Effector CD8-positive, alpha-beta T cell (primary cell): ENCODE measurements around the gene SLC24A3.

Source experiments
- DNase-seq: peaks from one replicate; lab custom pipeline; 2025; lab: John Stamatoyannopoulos, UW

Gene SLC24A3

DNA sequence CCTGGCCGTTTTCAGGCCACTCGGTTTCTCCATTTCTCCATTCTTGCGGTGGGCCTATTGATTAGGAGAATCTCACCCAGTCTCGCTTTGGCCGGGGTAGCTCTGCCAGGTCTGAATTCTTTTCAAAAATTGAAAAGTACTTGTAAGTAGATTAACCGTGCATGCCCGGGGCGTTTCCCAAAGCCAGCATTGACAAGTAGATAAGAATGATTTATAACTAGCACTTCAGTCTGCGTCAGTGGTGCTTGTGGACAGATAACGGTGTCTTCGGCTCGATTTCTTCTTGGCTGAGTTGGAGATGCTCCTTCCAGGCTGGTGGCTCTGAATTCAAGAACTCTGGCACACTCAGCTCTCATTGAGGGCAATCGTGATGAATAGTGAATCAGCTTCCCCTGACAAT, 29.0 kb downstream of the SLC24A3 start:
- DNase-seq: no peak

DNA sequence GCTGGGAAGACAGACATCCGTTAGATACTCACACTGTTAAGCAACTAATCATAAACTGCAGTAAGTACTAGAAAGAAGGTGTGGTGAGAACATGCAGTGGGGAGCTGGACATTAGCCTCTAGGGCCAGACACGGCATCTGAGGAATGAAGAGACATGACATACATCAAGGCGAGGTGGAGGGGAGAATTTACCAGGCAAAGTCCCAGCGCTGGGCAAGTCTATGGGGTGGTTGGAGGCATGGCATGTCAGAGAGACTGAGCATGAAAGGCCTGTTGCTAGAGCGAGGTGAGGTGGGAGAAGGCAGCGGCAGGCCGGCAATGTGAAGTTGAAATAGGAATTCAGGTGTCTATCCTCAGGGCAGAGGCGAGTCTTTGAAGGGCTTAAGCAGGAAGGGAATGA, 31.8 kb downstream of the SLC24A3 start:
- DNase-seq: no peak

DNA sequence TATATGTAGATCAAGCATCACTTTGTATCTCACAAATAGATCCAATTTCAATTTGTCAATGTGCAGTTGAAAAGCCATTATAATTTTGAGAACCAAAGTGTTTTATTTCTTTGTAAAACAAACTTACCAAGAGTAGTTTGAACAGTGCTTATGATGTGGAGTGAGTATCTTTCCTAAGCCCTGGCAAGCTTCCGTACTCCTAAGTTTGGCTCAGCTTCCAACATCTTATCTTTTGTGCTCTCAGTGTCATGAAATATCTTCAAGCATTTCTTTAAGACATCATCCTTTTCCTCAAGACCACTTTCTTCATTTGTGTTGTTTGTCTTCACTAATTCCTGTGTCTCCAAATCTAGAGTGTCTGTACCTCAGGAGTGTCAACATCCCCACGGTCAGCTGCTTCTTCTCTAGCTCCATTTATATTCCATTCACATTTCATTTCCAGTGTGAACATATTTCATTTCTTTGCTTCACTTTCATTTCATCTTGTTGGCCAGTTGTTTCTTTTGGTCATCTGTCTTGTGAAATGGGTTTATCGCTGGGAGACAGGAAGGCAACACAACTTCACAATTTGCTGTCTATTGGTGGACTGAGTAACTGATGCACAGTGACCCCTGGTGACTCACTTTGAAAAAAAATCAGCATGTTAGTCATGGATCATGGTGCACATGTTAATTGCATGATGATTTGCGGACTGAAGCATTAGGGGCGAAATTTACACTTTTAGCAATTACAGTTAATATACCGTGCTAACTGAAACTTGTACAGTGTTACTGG, 36.9 kb downstream of the SLC24A3 start:
- no peak for DNase-seq

DNA sequence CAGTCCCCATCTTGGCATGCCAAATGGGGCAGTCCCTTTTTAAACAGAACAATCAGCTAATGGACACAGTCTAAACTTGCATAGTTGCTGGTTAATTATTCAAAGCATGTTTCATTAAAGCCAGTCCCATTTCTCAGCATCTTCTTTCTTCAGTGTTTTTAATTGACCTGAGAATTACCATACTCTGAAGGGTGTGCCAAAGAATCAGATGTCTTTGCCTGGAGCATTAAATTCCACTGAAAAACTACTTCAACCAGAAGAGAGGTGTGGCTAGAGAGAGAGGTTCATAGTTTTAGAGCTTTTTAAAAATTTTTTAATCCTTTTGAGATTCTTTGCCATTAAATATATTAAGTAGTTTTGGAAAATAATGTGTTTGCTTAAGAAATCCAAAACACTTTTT, 37.9 kb downstream of the SLC24A3 start:
- no peak for DNase-seq

DNA sequence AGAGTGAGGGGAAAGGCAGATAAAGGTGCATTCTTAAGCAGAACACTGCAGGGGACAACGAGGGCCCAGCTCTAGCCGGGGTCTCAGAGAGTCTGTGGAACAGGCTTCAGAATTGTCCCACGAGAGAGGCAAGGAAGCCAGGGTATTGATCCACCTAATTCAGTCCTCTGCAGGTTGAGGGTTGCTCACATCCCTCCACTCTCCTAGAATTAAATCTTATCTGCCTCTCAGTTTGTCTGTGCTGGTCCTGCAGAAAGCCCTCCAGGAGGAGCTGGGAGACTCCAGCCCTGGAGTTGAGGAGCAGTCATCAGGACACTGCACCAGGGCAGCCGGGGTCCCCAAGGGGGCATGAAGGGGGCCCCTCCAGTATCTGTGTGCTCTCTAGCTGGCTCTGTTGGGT, 39.1 kb downstream of the SLC24A3 start:
- DNase-seq: no peak

DNA sequence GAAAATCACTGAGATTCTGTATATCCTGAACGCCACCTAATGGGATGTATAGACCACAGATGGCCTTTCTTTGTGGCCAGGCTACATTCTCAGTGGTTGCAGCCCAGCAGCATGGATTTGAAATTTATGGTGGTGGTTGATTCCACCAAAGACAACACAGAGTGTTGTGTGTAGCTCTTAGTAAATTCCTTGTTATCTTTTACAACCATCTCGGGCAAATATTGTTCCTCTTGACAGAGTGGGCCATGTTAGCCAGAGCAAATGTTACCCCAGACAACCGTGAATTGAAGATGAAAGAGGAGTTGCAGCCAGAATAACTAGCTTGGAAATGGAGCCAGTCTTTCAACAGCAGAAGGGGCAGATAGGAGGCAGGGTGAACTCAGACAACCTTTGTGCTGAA, 39.5 kb downstream of the SLC24A3 start:
- DNase-seq: no peak

DNA sequence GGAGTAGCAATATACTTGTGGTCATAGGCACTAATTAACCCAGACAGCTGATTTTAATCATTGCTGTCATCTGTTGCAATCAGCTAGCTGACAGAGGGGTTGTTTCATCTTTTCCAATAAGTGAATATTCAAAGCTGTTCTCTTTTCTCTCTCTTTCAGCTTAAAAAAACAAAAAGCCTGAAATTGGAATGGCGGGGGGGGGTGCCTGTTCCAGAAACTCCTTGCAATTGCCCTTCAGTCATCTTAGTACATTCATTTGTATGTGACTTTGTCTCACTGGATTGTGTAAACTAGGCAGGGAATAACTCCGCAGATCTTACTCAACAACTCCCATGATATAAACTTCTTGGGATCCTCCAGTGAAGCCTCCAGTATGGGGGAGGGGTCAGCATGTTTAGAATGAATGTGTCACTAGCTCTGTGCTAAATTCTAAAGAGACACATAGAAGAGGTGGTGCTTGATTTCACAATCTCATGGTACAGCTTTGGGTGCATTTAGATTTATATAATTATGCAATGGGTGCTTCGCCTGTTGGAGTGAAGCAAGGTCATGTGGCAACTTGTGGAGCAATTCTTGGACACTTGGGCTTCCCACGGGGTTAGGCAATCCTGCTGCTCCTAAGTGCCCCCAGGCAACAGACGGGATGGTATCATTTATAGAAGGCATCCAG, 40.1 kb downstream of the SLC24A3 start:
- DNase-seq: no peak

DNA sequence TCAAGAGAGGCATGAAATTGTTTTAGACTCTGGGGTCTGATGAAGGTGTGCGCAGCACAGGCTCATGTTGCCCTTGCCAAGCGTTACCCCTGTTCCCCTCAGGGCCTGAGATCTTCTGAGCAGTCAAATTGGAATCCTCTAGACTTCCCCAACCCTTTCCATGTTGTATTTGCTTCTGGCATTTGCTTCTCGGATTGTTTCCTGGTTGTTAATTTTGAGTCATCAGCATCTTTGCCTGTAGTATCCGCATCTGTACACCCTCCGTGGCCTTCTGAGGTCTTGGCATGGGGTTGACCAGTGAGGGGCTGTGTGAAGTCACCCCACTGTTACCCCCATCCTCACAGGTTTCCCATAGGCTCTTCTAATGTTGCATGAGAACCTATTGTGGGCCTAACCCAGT, 40.9 kb downstream of the SLC24A3 start:
- no peak for DNase-seq

DNA sequence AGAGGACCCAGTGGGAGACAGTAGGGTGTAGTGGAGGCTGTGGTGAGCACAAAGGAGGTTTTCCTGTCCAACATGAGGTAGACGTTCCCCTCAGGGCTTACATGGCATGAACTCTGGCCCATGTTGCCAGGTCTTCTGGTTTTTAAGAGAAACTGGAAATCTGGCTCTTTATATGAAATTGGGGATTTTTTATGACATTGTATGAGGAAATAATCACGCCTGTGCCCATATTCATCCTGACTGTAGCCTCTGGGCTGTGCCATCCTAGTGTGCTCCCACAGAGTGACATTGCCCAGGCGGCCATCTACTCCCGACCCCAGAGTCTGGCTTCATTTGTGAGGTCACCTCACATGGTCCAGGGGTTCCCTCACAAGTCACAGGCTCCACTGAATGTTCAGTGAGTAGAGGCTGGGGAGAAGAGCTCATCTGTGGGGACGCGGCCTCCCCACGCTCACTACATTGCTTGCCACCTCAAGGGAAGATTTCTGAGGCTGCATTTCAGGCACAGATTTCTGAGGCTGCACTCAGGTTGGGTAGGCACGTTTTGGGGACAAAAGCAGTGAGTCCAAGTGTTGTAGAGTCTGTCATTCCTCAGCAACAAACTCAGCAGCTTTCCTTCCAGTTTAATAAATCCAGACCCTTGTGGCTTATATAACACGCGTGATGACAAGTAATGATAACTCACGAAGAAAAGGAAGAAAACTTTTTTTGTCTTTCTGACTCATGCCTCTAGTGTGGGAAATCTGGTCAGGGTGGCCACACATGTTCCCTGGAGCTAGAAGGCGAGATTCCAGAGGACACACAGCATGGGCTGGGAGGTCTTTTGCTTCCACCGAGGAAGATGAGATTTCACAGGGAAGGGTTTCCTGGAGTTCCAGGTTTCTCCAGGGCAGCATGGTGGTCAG, 41.7 kb downstream of the SLC24A3 start:
- DNase-seq: no peak

DNA sequence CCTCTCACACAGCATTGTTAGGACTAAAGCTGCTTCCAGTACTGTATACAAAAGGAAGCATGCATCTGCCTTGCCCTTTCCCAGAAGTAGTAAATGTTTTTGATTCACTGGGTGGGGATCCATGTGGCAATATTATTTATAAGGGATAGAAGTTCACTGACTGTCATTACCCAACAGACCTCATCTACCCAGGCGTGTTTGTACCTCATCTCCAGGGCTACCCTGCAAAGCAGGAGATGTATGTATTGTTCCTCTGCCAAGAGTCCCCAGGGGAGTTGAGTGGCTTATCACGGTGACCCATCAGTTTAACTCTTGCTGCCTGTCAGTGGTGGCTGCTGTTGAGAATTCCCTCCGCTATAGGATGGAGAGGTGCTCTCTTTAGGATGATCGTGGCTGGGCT, 42.5 kb downstream of the SLC24A3 start:
- no peak for DNase-seq

DNA sequence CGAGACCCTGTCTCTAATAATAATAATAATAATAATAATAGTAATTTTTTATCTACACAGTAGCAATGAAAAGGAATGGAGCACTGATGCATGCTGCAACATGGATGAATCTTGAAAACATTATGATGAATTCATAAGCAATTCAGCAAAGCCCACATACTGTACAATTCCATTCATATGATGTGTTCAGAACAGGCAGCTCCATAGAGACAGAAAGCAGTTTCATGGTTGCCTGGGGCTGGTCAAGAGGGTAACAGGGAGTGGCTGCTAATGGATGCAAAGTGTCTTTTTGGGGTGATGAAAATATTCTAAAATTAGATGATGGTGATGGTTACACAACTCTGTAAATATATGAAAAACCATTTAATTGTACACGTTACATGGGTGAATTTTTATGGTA, 43.6 kb downstream of the SLC24A3 start:
- DNase-seq: no peak

DNA sequence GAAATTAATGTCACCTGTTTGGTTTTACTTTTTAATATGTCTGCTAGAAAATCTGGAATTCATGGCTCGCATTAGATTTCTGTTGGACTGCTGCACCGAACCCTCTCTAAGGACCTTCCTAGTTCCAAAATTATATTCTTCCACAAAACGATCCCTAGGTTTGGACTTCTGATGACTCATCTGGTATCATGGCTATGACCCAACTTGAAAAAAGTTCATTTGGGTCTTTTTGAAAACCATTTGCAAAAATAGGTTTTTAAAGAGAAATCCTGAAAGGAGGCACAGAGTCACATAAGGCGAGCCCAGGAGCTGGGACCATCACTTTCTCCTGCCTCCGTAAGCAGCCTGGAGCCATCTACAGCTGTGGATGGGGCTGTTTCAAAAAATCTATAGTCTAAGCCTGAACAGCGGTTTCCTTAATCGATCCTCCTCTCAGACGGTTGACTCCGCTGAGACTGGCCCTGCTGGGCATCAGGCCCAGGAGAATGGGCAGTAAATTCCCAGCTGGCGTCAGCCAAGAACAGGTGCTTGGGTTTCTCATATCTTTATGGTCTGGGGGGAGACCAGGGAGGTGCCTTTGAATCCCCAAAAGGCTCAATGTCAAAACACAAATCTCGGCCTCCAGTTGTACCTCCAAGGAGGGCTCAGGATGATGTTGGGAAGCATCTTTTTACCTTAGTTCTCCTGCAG, 44.6 kb downstream of the SLC24A3 start:
- no peak for DNase-seq

DNA sequence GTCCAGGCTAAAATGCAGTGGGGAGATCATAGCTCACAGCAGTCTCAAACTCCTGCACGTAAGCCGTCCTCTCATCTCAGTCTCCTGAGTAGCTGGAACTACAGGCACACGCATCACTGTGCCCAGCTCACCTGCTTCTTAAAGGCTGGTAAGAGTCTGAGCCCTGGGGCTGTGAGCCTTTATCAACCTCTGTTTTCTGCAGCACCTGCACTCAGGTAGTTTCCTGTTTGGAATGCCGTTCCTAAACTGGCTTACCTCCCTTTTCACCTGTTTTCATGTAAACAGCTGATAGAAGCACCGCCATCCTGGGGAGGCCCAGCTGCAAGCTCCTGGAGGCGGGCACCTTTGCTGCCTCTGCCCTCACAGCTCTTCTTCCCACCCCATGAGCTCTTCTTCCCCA, 45.4 kb downstream of the SLC24A3 start:
- DNase-seq: no peak

DNA sequence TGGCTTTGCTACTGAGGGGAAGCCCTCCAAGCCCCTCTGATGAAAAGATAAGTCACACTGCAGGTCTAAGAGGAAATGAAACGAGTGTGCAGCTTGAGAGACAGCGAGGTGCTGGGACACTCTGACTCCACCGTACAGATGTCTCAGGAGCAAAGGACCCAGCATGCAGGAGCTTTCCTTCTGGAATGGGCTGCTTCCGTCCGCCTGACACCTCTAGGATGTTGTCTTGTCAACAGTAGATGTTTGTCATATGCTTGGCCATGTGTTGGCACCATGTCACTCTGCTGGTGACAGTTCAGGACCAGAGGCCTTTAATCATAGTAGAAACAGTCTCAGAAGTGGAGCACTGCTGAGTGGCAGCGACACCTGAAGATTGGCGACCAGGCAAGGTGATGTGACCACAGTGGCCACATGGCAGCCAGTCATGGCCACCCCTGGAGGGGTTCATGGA, 46.7 kb downstream of the SLC24A3 start:
- DNase-seq: no peak

DNA sequence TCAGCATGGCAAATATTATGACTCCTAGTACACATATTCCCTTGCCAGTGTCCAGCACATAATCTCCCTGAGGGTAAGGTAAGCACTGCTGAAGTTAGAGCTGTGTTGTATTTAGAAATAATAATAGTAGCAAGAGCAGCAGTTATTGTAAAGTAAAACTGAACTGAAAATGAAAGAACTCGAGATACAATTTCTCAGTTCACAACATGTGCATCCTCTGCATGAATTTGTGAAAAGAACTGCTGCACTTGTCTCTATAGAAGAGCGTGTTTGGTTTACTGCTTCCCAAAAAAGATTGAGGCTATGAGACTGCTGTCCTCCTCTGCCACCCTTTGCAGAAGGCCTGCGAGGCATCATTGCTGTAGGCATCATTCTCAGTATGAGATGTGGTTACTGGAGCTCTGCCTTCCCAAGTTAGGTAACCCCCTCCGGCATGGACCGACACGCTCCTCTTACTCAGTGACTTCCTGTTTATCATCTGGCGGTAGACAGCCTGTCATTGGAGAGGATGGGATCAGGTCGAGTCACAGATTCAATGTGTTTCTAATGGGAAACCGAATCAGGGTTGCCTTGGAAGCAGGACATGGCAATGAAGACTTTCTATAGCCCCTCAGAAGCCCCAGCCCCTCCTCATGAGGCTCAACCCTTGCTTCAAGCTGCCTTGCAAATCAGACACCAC, 48.1 kb downstream of the SLC24A3 start:
- DNase-seq: no peak

DNA sequence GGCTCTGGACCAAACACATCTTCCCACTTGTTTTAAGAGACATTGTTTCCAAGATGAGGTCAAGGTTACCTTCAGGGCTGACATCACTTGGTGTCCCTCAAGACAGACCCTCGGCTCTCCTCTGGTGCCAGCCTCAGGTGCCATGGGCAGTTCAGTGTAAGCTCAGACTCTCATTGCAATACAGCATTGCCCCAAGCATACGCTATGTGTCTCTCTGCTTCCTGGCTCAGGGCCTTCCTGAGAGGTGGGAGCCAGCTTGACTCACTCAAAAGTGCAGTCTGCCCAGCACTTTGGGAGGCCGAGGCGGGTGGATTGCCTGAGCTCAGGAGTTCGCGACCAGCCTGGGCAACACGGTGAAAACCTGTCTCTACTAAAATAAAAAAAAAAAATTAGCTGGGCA, 51.7 kb downstream of the SLC24A3 start:
- DNase-seq: no peak

DNA sequence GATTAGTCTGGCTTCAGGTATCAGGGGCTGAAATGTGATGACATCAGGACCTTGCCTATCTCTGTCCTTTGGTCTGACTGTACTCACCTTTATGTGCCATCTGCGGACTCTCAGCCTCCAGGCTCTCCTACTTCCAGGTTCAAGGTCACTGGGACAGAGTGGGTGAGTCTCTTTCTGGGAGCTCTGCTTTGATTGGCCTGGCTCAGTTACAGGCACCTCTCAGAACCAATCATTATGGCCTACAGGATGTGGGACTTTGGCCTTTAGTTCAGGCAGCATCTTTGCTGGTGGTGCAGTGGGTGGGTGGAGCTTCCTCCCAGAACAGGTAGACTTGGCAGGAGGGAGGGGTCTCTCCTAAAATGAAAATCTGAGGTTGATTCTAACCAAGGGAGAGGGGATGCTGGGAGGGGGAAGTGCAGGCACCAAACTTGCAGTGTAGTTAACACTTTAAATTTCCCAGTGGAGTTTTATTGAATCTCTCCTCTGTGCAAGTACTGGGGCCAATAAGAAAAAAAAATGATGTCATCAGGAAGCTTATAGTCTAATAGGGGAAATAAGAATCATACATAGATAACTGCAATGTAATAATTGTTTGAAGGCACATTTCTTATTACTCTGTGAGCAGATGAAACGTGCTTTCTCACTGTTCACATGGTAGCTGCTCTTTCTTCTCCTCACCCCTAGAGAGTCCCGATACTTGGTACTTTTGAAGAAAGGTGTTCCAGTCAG, 53.4 kb downstream of the SLC24A3 start:
- no peak for DNase-seq

DNA sequence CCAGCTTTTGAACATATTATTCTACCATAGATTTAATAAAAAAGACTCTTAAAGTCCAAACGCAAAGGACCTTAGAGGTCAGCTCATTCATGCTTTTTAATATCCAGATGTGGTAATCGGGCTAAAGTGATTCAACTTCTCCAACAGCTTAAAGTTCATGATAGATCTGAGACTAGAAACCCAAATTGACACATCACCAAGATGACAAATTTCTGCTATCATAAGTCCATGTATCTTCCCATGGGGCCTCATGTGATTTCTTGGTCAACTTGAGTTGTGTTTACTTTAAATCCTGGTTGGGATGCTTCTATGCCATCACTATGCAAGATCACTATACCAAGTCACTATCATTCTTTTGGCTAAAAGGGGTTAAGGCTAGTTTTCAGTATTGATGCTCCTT, 56.0 kb downstream of the SLC24A3 start:
- DNase-seq: no peak

DNA sequence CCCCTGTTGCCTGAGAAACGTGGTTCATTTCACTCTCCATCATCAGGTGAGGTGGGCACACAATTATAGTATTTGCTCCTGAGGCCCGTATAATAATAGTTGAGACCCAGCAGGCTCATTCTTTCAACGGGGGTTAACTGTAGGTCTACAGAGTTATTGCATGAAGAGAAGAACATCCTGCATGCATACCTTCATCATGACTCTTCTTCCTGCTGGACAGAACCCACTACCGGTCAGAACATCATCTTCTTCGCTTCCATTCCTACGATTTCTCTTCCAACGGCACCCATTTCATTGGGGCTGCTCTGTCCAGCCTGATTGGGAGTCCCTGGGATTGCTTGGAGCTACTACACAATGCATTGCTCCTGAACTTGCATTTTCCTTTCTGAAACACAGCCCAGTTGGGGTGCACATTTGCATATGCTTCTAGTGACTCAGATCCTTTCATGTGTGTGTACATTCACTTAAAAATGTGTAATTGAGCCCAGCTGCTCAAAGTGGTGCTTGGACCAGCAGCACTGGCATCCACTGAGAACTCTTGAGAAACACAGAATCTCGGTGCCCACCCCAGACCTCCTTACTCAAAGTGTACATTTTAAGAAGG, 57.4 kb downstream of the SLC24A3 start:
- DNase-seq: no peak

DNA sequence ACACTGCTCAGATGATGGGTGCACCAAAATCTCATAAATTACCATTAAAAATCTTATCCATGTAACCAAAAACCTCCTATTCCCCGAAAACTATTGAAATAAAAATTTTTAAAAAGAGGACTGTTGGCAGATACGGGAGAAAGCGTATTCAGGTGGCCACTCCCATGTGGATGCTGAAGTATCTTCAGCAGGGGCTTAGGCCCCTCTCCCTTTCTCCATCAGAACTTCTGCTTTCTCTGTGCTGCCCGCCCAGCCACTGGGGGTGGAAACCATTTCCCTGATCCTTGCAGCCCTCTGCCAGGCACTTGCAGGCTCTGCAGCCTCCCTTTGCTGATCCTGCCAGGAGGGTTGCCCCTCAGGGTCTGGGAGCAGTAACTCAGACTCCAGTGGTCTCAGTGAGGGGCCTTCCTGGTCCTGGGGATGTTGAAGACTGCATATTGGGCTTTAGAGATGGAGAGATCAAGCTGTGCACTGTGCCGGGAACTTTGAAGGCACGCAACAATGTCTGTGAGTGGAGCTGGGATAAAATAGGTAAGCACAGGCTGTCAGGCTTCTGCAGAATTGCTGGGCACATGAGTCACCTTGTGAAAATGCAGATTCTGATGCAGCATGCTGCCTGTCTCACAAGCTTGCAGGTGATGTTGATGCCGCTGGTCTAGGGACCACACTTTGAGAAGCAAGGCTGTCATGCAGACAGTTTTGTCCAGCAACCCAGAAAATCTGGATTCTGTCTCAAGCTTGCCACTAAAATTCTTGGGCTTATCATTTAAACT, 59.6 kb downstream of the SLC24A3 start:
- DNase-seq: no peak
